Fibroblast of lung (primary cell): ENCODE measurements around the gene RAB28.

Experiments used
- CTCF ChIP-seq, 2 donors: IDR thresholded peaks in 1 of 2; conservative IDR thresholded peaks in 1 of 2; 1 replicate in 1 of 2; 2 replicates in 1 of 2; pipeline ENCODE4 v1.5.1; 2011 to 2012; ENCODE audit warnings: low read length in 2 of 2, control low read depth in 1 of 2, inconsistent platforms in 1 of 2, low read depth in 1 of 2, mild to moderate bottlenecking in 1 of 2
- EZH2 ChIP-seq: IDR thresholded peaks from 2 replicates; pipeline ENCODE4 v1.5.1; 2012; ENCODE audit warnings: low read length, control low read depth, mild to moderate bottlenecking; ENCODE audit errors: missing control alignments

- TF ChIP-seq CTCF (conservative IDR thresholded peaks at IDR 0.05 in 1 of 2, IDR thresholded peaks at IDR 0.05 in 1 of 2; ENCODE audit: low read depth in 1 of 2, low read length in 2 of 2) = no peak
- TF ChIP-seq EZH2 = no peak
Measured at GRCh38 chr4:13526658-13527057, 42.5 kb upstream of the RAB28 start.
